Measurements from ENCODE around the gene RAD54L2.

GRCh38 chr3:51514210-51514609 is 24.3 kb upstream of the RAD54L2 start:
- TF ChIP-seq CTCF (IDR thresholded peaks at IDR 0.05; ENCODE audit: poor library complexity) (no peak), EZH2 (IDR thresholded peaks at IDR 0.05; ENCODE audit: borderline replicate concordance) (no peak)
